ENCODE measurements around the gene FURIN.

DNA sequence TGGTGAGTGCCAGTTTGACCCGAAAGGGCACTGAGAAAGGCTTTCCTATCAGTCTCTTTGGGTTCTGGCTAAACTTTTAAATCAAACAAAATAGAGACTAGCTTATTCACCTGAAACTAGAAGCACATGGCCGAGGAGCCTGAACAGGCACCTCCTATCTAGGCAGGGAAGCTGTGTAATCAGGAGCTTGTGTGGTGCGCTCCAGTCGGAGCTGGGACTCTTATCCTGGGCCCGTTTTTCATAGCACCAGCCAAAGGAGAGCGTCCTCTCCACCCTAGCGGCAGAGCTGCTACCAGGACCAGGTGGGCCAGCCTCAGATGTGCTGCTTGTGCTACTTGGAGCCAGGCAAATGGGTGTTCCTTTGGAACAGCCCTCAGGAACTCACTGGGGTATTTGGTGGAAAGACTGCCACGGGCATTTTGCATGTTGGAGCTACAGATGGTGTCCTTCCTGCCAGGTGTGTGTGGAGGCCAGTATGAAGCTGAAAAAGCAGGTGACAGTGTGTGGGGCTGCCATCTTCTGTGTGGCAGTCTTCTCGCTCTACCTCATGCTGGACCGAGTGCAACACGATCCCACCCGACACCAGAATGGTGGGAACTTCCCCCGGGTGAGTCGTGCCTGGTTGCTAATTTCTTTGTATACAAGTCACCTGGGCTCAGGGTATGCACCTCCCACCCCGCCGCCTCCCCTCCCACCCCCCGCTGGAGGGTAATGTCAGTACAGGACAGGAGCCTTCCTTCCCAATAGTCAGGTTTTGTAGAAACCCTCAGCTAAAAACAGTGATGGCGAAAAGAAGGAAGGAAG lies 35.5 kb downstream of the FURIN start:
- TF ChIP-seq POLR2AphosphoS5 (IDR thresholded peaks at IDR 0.05; ENCODE audit: low read depth), result no peak
- TF ChIP-seq, protein P1, sequence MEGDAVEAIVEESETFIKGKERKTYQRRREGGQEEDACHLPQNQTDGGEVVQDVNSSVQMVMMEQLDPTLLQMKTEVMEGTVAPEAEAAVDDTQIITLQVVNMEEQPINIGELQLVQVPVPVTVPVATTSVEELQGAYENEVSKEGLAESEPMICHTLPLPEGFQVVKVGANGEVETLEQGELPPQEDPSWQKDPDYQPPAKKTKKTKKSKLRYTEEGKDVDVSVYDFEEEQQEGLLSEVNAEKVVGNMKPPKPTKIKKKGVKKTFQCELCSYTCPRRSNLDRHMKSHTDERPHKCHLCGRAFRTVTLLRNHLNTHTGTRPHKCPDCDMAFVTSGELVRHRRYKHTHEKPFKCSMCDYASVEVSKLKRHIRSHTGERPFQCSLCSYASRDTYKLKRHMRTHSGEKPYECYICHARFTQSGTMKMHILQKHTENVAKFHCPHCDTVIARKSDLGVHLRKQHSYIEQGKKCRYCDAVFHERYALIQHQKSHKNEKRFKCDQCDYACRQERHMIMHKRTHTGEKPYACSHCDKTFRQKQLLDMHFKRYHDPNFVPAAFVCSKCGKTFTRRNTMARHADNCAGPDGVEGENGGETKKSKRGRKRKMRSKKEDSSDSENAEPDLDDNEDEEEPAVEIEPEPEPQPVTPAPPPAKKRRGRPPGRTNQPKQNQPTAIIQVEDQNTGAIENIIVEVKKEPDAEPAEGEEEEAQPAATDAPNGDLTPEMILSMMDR (IDR thresholded peaks at IDR 0.05; ENCODE audit: insufficient read depth, low read length), result no peak
- TF ChIP-seq, protein P2, sequence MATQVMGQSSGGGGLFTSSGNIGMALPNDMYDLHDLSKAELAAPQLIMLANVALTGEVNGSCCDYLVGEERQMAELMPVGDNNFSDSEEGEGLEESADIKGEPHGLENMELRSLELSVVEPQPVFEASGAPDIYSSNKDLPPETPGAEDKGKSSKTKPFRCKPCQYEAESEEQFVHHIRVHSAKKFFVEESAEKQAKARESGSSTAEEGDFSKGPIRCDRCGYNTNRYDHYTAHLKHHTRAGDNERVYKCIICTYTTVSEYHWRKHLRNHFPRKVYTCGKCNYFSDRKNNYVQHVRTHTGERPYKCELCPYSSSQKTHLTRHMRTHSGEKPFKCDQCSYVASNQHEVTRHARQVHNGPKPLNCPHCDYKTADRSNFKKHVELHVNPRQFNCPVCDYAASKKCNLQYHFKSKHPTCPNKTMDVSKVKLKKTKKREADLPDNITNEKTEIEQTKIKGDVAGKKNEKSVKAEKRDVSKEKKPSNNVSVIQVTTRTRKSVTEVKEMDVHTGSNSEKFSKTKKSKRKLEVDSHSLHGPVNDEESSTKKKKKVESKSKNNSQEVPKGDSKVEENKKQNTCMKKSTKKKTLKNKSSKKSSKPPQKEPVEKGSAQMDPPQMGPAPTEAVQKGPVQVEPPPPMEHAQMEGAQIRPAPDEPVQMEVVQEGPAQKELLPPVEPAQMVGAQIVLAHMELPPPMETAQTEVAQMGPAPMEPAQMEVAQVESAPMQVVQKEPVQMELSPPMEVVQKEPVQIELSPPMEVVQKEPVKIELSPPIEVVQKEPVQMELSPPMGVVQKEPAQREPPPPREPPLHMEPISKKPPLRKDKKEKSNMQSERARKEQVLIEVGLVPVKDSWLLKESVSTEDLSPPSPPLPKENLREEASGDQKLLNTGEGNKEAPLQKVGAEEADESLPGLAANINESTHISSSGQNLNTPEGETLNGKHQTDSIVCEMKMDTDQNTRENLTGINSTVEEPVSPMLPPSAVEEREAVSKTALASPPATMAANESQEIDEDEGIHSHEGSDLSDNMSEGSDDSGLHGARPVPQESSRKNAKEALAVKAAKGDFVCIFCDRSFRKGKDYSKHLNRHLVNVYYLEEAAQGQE (IDR thresholded peaks at IDR 0.05; ENCODE audit: insufficient replicate concordance, low read depth), result no peak

Measured in HL-60 (cell line).